ENCODE measurements around the gene CADPS. TPM values are rescaled to one million over a fixed set of nuclear protein-coding genes. Genes with fewer than 3 reads are reported as not detected.

CADPS gene
- 5.4 TPM for total RNA-seq

DNA sequence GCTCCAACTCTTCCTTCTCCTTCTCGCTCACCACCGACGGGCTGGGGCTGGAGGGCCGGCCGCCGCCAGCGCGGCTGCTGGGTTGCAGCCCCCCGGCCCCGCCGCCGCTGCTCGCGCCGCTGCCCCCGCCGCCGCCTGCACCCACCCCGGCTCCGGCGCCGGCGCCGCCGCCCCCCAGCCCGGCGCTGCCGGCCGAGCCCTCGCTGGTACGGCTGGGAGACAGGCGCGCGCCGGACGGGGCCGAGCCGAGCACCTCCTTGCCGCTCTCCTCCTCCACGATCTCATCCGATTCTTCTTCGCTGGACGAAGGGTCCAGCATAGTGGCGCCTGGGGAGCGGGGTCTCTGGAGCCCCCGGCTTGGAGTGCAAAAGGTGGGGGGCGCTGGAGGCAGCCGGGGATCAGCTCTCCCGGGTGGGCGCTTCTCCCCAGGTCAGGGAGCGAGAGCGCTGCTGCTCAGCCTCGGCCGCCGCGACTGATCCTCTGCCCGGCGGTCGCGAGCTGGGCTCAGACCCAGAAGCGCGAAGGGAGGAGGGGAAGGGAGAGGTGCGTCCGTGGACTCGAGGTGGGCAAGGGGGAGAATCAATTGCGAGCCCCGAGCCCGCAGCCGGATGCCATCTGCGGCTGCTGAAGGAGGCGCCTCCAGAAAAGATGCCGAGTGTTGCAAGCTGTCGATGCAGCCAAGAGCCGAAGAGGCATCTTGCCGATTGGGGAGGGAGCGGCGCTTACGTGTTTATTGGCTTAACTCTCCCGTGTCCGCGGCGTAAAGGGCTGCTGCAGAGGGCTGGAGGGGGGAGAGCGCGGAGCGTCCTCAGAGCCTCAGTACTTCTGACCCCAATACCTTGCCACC, at the start of gene CADPS:
CADPS (minus strand) TSS at position 706 of the 847 bp plus-strand sequence; CDS start at position 319, 387 bp downstream.

DNA sequence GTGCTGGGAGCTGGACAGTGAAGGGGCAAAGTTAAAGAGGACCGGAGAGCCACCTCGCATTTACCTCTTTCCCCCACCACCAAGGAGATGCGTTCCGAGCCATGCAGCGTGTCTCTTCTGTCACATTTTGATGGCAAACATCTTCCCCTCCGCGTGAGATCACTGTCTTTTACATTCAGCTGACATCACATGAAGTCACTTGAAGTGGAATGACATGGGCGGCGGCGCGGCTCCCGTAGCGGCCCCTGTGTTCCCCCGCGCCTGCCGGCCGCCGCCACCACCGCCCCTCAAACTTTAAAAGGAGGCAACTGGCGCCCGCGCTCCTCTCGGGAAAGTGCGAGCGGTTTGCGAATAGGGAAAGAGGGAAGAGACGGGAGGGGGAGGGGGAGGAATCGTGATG, 502.0 kb downstream of the CADPS start, which contains the start of gene FEZF2:
FEZF2 (minus strand) TSS at position 336 of the 400 bp plus-strand sequence. CDS start 682 bp downstream, outside the sequence.

Small RNAs within 50 kb of the gene (small RNA-seq; reads per million reads assigned to genes)
- gene RN7SL863P (ENCODE audit: low replicate concordance) (not detected), gene RNU6-139P (ENCODE audit: low replicate concordance) (not detected)
